Omental fat pad (tissue), 4 donors: ENCODE results near the gene BIN1. TPM values are rescaled to one million over a fixed set of nuclear protein-coding genes. Genes with fewer than 3 reads are reported as not detected.
"Not testable (repeated sequence)": the region's sequence is repeated elsewhere in the genome, so short reads cannot be mapped to it uniquely, and the experiment has no call there.

ENCODE experiments used
- ATAC-seq: fragments of 150-250 bp; one replicate; pipeline ENCODE4 v1.9.1; 2016; ENCODE audit warnings: mild to moderate bottlenecking, moderate library complexity; ENCODE audit not compliant: low FRiP score
- DNase-seq: peaks from one replicate; pipeline ENCODE4 v3.0.0-alpha.2; 2019; ENCODE audit warnings: low spot score
- total RNA-seq, 4 donors: library from RNA; depleted of rRNA; stranded (reverse); fragments of >200 nt; gene quantifications; one replicate each; pipeline ENCODE4 v1.1.0, GENCODE V29; 2016
- TF ChIP-seq, protein P1 (sequence below), 3 donors: fragments of 450-650 bp; IDR thresholded peaks; one replicate each; pipeline ENCODE4 v1.5.1; 2016 to 2017; ENCODE audit warnings: antibody characterized with exemption in 3 of 3, mild to moderate bottlenecking in 3 of 3, moderate library complexity in 2 of 3

The BIN1 gene
- total RNA-seq, 4 donors from 2014 or later, result 64.2 to 78.5 (median 73.2) TPM

DNA sequence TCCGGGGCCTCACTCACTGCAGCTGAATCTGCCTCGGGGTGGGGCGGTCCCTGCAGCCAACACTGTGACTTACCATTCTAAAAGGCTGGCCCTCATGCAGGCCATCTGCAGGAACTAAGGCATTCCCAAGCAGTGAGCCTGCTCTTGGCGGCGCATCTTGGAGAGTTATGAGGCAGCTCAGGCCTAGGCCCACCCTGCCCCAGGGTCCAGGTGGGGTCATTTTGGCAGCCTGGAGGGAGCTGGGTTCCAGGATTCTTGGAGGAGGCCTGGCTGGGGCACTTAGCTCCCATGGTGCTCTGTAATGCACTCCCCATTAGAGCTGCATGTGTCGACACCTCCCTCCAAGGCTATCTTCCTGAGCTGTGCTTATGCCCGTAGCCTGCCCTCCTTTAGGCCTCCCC is 14.8 kb upstream of the BIN1 start:
- TF ChIP-seq, protein P1, sequence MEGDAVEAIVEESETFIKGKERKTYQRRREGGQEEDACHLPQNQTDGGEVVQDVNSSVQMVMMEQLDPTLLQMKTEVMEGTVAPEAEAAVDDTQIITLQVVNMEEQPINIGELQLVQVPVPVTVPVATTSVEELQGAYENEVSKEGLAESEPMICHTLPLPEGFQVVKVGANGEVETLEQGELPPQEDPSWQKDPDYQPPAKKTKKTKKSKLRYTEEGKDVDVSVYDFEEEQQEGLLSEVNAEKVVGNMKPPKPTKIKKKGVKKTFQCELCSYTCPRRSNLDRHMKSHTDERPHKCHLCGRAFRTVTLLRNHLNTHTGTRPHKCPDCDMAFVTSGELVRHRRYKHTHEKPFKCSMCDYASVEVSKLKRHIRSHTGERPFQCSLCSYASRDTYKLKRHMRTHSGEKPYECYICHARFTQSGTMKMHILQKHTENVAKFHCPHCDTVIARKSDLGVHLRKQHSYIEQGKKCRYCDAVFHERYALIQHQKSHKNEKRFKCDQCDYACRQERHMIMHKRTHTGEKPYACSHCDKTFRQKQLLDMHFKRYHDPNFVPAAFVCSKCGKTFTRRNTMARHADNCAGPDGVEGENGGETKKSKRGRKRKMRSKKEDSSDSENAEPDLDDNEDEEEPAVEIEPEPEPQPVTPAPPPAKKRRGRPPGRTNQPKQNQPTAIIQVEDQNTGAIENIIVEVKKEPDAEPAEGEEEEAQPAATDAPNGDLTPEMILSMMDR (IDR thresholded peaks at IDR 0.05), result no peak
- ATAC-seq (no peak), DNase-seq (no peak)

GRCh38 chr2:127121353-127121752 is 14.4 kb upstream of the BIN1 start:
- TF ChIP-seq, protein P1 (IDR thresholded peaks at IDR 0.05), result no peak
- ATAC-seq (no peak), DNase-seq (no peak)

GRCh38 chr2:127120408-127120807 is 13.5 kb upstream of the BIN1 start:
- not testable (repeated sequence) for ATAC-seq, DNase-seq

DNA sequence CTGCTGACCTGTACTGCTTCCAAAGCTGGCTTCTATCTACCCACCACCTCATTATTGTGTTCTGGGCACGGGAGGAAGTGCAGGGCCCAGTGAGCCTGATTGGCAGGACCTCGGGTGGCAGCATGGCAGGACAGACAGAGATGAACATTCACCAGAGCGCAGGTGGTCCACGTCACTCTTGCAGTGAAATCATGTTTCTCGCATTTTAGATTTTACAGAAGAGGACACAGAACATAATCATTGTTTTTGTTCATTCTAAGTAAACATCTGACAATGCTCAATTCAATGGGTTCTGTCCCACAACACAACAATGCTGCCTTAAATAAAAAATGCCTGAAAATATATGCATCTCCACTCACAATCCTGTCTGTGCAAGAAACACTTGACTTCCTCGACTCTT is 11.5 kb upstream of the BIN1 start:
- DNase-seq, result no peak
- no peak for ATAC-seq
- TF ChIP-seq, protein P1 (IDR thresholded peaks at IDR 0.05), result no peak

DNA sequence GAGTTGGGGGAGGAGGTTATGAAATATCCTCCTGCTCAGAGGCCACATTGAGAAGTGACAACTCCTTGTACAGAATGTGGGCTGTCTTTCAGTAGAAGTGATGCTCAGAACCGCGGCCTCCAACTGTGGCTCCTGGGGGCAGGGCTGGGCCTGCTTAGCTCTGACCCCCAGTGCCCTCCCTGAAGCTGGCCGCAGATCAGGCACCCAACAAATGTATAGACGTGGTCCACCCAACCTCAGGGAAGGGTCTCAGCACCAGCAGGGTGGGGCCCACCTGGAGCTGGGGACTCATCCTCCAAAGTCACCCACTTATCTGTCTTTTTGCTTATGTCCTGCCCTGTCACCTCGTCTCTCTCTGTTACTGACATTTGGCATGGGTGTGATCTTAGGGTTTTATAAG is 11.1 kb upstream of the BIN1 start:
- ATAC-seq (no peak), DNase-seq (no peak)
- TF ChIP-seq, protein P1 (IDR thresholded peaks at IDR 0.05), result no peak

GRCh38 chr2:127117603-127118002 is 10.6 kb upstream of the BIN1 start:
- DNase-seq, result no peak
- TF ChIP-seq, protein P1 (IDR thresholded peaks at IDR 0.05), result no peak
- no peak for ATAC-seq

GRCh38 chr2:127115471-127116199 is 8.7 kb upstream of the BIN1 start:
- TF ChIP-seq, protein P1 (IDR thresholded peaks at IDR 0.05), result no peak
- ATAC-seq (no peak), DNase-seq (no peak)
